GM19372 (cell line): ENCODE results near the gene UCHL5.

Experiments used
- ATAC-seq: cut with Tn5 transposase; IDR thresholded peaks from one replicate; pipeline ENCODE4 v1.9.1; 2021; ENCODE audit warnings: mild to moderate bottlenecking, low read depth, moderate library complexity; ENCODE audit not compliant: unreplicated experiment

Gene UCHL5

GRCh38 chr1:192973202-192973601, 86.0 kb downstream of the UCHL5 start:
- ATAC-seq = no peak

- ATAC-seq = no peak
These were observed 90.1 kb downstream of the UCHL5 start for GRCh38 chr1:192969091-192969490.

- ATAC-seq = no peak
These were observed 90.8 kb downstream of the UCHL5 start for GRCh38 chr1:192968323-192968722.

- no peak for ATAC-seq
These were observed 91.3 kb downstream of the UCHL5 start for GRCh38 chr1:192967901-192968300.

- no peak for ATAC-seq
These were observed 91.8 kb downstream of the UCHL5 start for GRCh38 chr1:192967211-192967877.

- no peak for ATAC-seq
These were observed 93.1 kb downstream of the UCHL5 start for GRCh38 chr1:192966073-192966472.

GRCh38 chr1:192962901-192963300, 96.3 kb downstream of the UCHL5 start:
- ATAC-seq = no peak
